Measurements from ENCODE around the gene ARL3. TPM values are rescaled to one million over a fixed set of nuclear protein-coding genes. Genes with fewer than 3 reads are reported as not detected.
A peak's percentile ranks its signal among the peaks of the same experiment; 100 is the strongest.

Gene ARL3
- total RNA-seq, 1 donor: 10.4 TPM

- no peak for DNase-seq (ENCODE audit: low read depth)
- TF ChIP-seq, protein P1, sequence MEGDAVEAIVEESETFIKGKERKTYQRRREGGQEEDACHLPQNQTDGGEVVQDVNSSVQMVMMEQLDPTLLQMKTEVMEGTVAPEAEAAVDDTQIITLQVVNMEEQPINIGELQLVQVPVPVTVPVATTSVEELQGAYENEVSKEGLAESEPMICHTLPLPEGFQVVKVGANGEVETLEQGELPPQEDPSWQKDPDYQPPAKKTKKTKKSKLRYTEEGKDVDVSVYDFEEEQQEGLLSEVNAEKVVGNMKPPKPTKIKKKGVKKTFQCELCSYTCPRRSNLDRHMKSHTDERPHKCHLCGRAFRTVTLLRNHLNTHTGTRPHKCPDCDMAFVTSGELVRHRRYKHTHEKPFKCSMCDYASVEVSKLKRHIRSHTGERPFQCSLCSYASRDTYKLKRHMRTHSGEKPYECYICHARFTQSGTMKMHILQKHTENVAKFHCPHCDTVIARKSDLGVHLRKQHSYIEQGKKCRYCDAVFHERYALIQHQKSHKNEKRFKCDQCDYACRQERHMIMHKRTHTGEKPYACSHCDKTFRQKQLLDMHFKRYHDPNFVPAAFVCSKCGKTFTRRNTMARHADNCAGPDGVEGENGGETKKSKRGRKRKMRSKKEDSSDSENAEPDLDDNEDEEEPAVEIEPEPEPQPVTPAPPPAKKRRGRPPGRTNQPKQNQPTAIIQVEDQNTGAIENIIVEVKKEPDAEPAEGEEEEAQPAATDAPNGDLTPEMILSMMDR (IDR thresholded peaks at IDR 0.05; ENCODE audit: insufficient read depth, low read length): no peak
- H3K4me3 ChIP-seq (ENCODE audit: low read depth, low read length): no peak overlapping the region
These were observed 39.6 kb downstream of the ARL3 start for GRCh38 chr10:102674566-102674965.

GRCh38 chr10:102673819-102674511 is 40.2 kb downstream of the ARL3 start:
- TF ChIP-seq, protein P1 (IDR thresholded peaks at IDR 0.05; ENCODE audit: insufficient read depth, low read length): no peak
- DNase-seq (ENCODE audit: low read depth): peak; percentile 68
- peak overlapping the region; percentile 41 for H3K4me3 ChIP-seq (ENCODE audit: low read depth, low read length)

DNA sequence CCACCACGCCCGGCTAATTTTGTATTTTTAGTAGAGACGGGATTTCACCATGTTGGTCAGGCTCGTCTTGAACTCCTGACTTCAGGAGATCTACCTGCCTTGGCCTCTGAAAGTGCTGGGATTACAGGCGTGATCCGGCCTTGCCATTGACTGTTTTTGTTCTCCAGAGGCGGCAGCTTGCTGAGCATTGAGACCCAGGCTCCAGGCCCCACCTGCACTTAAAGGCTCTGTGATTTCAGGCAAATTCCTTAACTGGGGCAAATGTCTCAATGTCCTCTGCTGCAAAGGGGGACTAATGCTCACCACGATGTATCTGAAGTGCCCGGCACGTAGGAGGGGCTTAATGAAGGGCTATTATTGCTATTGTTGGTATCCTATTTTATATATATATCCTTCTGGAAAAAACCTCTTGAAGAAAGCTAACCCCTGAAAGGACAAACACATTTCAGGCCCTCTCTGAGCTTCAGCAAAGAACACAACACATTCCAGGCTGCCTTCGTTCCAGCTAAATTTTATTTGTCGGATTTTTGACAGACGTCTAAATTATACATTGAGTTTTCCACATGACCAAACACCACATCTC is 40.9 kb downstream of the ARL3 start:
- TF ChIP-seq, protein P1 (IDR thresholded peaks at IDR 0.05; ENCODE audit: insufficient read depth, low read length): no peak
- H3K4me3 ChIP-seq (ENCODE audit: low read depth, low read length): no peak overlapping the region
- DNase-seq (ENCODE audit: low read depth): no peak

GRCh38 chr10:102670871-102671434 is 43.2 kb downstream of the ARL3 start:
- DNase-seq (ENCODE audit: low read depth): no peak
- H3K4me3 ChIP-seq (ENCODE audit: low read depth, low read length): no peak overlapping the region
- TF ChIP-seq, protein P1 (IDR thresholded peaks at IDR 0.05; ENCODE audit: insufficient read depth, low read length): no peak

DNA sequence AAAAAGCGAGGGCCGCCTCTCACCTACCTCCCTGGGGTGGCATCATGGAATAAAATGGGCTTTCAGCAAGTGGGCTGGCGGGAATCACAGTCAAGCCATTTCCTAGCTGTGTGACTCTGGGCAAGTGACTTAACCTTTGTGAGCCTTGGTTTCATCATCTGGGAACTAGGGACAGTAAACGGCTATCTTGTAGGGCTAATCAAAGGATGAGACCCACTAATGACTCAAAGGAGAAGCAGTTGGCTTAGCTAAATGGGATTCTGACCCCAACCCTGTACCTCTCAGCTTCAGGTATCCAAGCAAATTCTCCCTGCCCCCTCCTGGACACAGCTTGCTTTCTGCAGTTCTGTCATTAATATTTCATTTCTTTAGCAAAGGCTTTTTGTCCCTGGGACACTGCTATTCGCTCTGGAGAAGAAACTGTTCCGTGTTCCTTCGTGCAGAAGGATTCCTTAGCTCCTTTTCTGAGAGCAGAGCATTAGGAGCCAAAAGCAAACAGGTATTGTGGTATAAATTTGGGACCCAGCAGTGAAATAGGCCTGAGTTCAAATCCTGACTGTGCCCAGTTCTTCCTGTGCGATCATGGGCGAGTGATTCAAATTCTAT is 44.0 kb downstream of the ARL3 start:
- TF ChIP-seq, protein P1 (IDR thresholded peaks at IDR 0.05; ENCODE audit: insufficient read depth, low read length): no peak
- H3K4me3 ChIP-seq (ENCODE audit: low read depth, low read length): no peak overlapping the region
- DNase-seq (ENCODE audit: low read depth): no peak

DNA sequence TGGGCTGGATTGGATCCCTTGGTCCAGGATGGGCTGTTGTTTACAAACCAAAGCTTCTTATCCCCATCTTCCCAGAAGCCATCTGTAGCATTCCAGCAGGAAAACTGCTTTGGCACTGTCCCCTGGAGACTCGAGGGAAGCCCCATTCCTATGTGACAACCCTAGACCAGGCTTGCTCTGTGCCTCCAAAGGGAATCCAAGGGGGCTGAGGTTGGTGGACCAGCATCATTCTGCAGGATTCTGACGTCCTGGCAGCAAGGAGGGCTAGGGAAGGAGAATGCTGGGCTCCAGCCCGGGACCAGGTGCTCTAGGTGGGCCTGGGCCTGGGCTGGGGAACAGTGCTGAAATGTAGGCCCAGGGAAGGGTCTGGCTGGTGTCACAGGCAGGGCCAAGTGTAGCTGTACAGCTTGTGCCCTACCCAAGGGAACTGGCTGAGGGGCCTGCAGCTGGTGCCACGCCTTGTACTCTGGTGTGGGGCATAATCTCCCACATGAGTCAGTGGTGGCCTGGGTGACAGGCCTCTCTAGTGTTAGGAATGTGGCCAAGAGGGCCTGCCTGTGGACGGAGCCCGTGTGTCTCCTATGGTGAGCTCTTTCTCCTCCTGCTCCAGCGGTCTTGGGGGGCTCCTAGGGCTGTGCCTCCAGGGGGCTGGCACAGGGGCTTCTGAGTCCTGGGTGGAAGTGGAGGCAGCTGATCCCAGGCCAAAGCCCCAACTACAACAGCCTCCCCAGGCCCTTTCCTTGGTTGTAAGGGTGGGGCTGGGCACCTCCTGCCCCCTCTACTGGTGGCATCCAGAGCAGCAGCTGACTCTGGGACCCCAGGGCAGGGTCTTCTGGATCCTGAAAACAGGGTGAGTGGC is 44.8 kb downstream of the ARL3 start:
- TF ChIP-seq, protein P1 (IDR thresholded peaks at IDR 0.05; ENCODE audit: insufficient read depth, low read length): peak; percentile 34

More for the DNA sequence above, 44.8 kb downstream of the ARL3 start:
- no peak for DNase-seq (ENCODE audit: low read depth)
- H3K4me3 ChIP-seq (ENCODE audit: low read depth, low read length): no peak overlapping the region
